ENCODE measurements around the gene TMEM259. TPM values are rescaled to one million over a fixed set of nuclear protein-coding genes. Genes with fewer than 3 reads are reported as not detected.

Gene TMEM259
- total RNA-seq, 2 donors from 2014 or later, result 183 to 267 TPM

GRCh38 chr19:1038978-1039645, 18.2 kb upstream of the TMEM259 start:
- Histone ChIP-seq H3K9me3 (no peaks in the 10 kb centered on the region), H3K4me3 (peak overlapping the region; percentile 80), H3K4me1 (ENCODE audit: control insufficient read depth in 1 of 2, low read depth in 2 of 2) (peaks cover 12 to 33% of the 10 kb centered on the region in 2 donors), H3K27ac (peak overlapping the region; percentile 5 to 52), H3K36me3 (peaks cover 18% of the 10 kb centered on the region), H3K27me3 (replicated peaks; ENCODE audit: insufficient read depth) (no peaks in the 10 kb centered on the region)
- no peak for DNase-seq (ENCODE audit: low spot score)
- ATAC-seq (ENCODE audit: insufficient number of reproducible peaks, low FRiP score, low read depth), result peak; percentile 5
- TF ChIP-seq CTCF (IDR thresholded peaks at IDR 0.05), result no peak

- no peak for TF ChIP-seq CTCF (IDR thresholded peaks at IDR 0.05)
- peaks cover 12 to 33% of the 10 kb centered on the region in 2 donors for H3K4me1 ChIP-seq (ENCODE audit: control insufficient read depth in 1 of 2, low read depth in 2 of 2)
- peaks cover 26% of the 10 kb centered on the region for H3K36me3 ChIP-seq
- no peak for DNase-seq (ENCODE audit: low spot score)
- H3K27me3 ChIP-seq (replicated peaks; ENCODE audit: insufficient read depth), result no peaks in the 10 kb centered on the region
- no peak overlapping the region for H3K27ac ChIP-seq
- H3K4me3 ChIP-seq, result no peak overlapping the region
- H3K9me3 ChIP-seq, result no peaks in the 10 kb centered on the region
- no peak for ATAC-seq (ENCODE audit: insufficient number of reproducible peaks, low FRiP score, low read depth)
These were observed 16.7 kb upstream of the TMEM259 start for GRCh38 chr19:1037621-1038064.

GRCh38 chr19:1035998-1036621, 15.2 kb upstream of the TMEM259 start:
- no peak for DNase-seq (ENCODE audit: low spot score)
- Histone ChIP-seq H3K4me1 (ENCODE audit: control insufficient read depth in 1 of 2, low read depth in 2 of 2) (peaks cover 12 to 24% of the 10 kb centered on the region in 2 donors), H3K27ac (no peak overlapping the region), H3K9me3 (no peaks in the 10 kb centered on the region), H3K36me3 (peaks cover 38% of the 10 kb centered on the region), H3K27me3 (replicated peaks; ENCODE audit: insufficient read depth) (no peaks in the 10 kb centered on the region), H3K4me3 (no peak overlapping the region)
- ATAC-seq (ENCODE audit: insufficient number of reproducible peaks, low FRiP score, low read depth), result no peak
- no peak for TF ChIP-seq CTCF (IDR thresholded peaks at IDR 0.05)

GRCh38 chr19:1032264-1032867, 11.4 kb upstream of the TMEM259 start:
- DNase-seq (ENCODE audit: low spot score) (no peak), ATAC-seq (ENCODE audit: insufficient number of reproducible peaks, low FRiP score, low read depth) (no peak)
- no peaks in the 10 kb centered on the region for H3K9me3 ChIP-seq
- H3K36me3 ChIP-seq, result peaks cover 48% of the 10 kb centered on the region
- no peak for TF ChIP-seq CTCF (IDR thresholded peaks at IDR 0.05)
- H3K4me3 ChIP-seq, result no peak overlapping the region
- no peaks in the 10 kb centered on the region for H3K27me3 ChIP-seq (replicated peaks; ENCODE audit: insufficient read depth)
- peaks cover 7 to 14% of the 10 kb centered on the region in 2 donors for H3K4me1 ChIP-seq (ENCODE audit: control insufficient read depth in 1 of 2, low read depth in 2 of 2)
- no peak overlapping the region for H3K27ac ChIP-seq

Measured in thoracic aorta (tissue), 2 donors.